ENCODE results near the gene DAP.
"Not testable (repeated sequence)": the region's sequence is repeated elsewhere in the genome, so short reads cannot be mapped to it uniquely, and the experiment has no call there.

Gene DAP

DNA sequence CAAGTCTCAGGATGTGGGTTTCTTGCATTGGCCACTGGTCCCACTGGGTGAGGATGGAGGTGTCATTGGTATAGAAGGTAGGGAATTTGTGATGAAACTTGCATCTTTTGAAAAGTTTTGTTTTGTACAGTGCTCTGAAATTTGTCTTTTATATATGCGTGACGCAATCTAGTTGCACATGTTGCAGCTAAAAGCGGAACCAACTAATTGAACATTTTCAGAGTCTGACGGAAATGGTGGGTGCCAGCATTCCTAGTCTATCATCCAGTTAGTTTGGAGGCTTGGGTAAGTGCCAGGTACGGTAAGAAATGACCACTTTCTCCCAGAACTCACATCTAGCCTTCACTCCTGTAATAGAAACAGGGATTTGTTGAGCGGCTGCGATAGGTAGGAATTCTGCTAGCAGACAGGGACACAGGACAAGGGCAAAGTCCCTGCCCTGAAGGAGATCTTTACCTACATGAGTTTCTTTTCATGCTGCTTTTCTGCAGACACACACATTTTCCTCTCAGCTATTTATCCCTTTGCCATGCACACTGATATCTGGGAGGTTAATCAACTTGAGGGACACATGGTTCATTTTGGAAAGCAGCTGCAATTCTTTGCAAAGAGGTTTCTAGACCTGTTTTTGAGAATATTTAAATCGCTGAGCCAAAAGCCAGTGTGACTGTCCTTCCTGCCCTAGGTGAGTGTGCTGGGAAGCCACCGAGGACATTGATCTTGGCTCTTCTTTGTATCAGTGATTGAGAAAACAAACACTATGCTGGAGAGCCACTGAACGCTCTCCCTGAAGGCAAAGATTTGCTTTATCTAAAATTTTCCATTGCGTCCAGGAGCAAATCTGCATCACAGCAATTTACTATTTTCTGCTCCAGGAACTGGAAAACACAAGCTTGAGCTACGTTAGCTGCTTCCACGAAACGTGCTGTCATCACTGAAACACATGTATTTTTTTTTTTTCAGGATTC lies 89.7 kb downstream of the DAP start:
- no peak for DNase-seq (ENCODE audit: low read depth in 3 of 3)

GRCh38 chr5:10669983-10670382 lies 91.1 kb downstream of the DAP start:
- no peak for DNase-seq (ENCODE audit: low read depth in 3 of 3)

DNA sequence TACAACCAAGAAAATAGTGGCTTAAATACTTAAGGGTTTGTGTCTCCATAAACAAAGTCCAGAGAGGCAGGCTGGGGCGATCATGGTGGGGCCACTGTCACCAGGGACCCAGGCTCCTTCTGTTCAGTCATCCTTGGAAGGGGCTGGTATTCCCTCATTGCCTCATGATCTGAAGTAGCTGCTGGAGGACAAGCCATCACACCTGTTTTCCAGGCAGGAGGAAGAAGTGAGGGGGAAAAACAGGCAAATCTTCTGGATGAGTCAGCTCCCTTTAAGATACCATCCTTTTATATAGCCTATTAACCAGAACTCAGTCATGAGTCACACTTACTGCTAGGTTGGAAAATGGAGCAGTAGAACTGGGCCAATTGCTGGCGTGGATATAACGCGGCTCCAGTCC lies 92.3 kb downstream of the DAP start:
- DNase-seq (ENCODE audit: low read depth in 3 of 3) = no peak

- DNase-seq (ENCODE audit: low read depth in 3 of 3) = no peak
Measured at GRCh38 chr5:10667431-10668057, 93.5 kb downstream of the DAP start.

GRCh38 chr5:10666531-10667299 lies 94.3 kb downstream of the DAP start:
- DNase-seq (ENCODE audit: low read depth in 3 of 3) = no peak

DNA sequence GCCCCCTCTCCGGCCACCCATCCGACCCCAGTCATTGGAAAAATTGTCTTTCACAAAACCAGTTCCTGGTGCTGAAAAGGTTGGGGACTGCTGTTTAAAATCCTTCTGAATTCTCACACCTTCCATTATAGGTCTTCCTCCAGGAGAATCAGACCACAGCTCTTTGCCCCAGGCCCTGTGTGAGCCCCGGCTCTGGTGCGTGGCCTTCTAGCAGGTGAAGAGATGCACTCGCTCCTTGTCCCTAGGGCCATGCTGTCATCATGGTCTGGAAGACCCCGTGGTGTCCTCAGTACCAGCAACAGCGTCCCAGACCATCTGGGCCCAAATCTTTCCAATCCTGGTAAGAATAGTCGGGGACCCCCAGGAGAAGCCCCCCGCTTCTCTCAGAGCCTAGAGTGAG lies 95.2 kb downstream of the DAP start:
- DNase-seq (ENCODE audit: low read depth in 3 of 3) = no peak

DNA sequence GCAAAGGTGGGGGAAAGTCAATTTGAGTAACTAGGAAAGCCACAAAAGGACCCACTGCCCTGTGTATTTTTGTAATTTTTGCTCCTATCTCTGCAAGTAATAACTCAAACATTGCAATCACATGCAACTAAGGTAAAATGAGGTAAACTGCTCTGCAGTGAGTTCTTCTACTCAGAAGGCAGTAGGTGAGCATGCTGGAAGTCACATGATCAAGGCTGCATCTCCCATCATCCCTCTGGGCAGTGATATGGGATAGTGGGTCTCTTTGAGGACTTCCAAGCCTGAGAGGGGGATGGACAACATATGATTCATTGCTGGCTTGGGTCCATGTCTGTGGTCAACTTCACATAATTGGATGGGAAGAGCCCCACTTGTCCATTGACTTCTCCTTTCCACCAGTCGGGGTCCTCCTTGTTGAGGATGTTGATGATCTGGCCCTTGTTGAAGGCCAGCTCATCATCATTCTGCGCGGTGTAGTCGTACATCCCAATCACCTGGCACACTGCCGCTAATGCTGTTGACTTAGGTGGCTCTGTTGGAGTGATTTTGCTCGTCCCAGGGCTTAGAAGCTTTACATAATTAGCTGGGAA lies 96.8 kb downstream of the DAP start:
- DNase-seq (ENCODE audit: low read depth in 3 of 3) = not testable (repeated sequence)

- DNase-seq (ENCODE audit: low read depth in 3 of 3) = no peak
Measured at GRCh38 chr5:10663489-10664179, 97.4 kb downstream of the DAP start.

GRCh38 chr5:10662661-10663488 lies 98.2 kb downstream of the DAP start:
- no peak for DNase-seq (ENCODE audit: low read depth in 3 of 3)

- no peak for DNase-seq (ENCODE audit: low read depth in 3 of 3)
Measured at GRCh38 chr5:10662083-10662482, 99.0 kb downstream of the DAP start.

- no peak for DNase-seq (ENCODE audit: low read depth in 3 of 3)
Measured at GRCh38 chr5:10661401-10661800, 99.6 kb downstream of the DAP start.

DNA sequence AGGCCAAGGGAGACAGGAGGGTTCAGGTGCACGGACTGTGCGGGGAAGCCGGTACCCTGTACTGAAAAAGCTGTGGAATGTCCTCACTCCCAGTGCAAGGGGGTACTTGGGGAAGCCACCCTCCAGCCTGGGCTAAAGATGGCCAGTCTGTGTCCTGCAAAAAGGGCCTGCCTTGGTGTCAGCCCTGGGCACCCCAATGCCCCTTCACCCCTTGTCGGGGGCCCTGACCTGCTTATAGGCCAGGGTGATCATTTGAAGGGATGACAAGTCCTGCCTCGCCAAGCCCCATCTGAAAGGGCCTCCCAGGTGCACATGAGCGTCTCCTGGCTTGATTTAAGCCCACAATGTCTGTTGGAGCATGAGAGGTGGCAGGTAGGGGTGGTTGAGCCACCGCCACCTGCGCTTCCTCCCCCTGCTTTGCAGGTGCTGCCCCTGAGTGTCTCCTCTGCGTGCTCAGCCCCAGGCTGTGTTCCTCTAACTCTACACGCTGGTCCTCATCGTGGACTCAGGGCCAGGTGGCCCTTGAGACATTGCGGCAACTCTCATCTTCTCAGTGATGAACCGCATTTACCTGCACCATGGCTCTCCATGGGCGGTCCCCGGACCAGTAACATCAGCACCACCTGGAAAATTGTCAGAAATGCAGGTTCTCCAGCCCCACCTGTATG lies 100.2 kb downstream of the DAP start:
- no peak for DNase-seq (ENCODE audit: low read depth in 3 of 3)

- no peak for DNase-seq (ENCODE audit: low read depth in 3 of 3)
Measured at GRCh38 chr5:10660135-10660534, 100.9 kb downstream of the DAP start.

DNA sequence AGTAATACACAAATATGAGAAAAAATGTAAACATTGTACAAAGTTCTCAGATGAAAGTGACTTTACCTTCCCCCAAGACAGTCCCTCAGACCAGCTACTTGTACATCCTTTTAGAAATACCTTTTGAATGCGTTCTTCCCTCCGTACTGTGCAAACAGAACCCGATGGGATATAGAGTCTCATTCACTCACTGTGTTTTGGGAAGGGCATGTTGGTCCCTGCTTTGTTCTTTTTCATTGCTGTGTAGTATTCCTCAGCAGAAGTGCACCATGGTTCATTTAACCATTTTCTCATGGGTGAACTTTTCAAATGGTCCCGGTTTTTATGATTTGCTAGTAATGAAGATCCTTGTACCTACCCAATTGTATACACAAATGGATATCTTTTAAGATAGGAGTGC lies 102.8 kb downstream of the DAP start:
- no peak for DNase-seq (ENCODE audit: low read depth in 3 of 3)

- DNase-seq (ENCODE audit: low read depth in 3 of 3) = no peak
Measured at GRCh38 chr5:10655972-10656830, 104.8 kb downstream of the DAP start.

GRCh38 chr5:10655161-10655971 lies 105.7 kb downstream of the DAP start:
- no peak for DNase-seq (ENCODE audit: low read depth in 3 of 3)

- no peak for DNase-seq (ENCODE audit: low read depth in 3 of 3)
Measured at GRCh38 chr5:10654566-10654965, 106.5 kb downstream of the DAP start.

GRCh38 chr5:10653751-10654400 lies 107.2 kb downstream of the DAP start:
- DNase-seq (ENCODE audit: low read depth in 3 of 3) = no peak

Measured in stimulated activated CD4-positive, alpha-beta T cell treated with anti-CD3 and anti-CD28 coated beads, TNF-alpha, amount 100 ng/mL, for 24 hours (primary cell).